BE2C (cell line): Measurements from ENCODE around the gene PCNX1.
A peak's percentile ranks its signal among the peaks of the same experiment; 100 is the strongest.
"Not testable (repeated sequence)": the region's sequence is repeated elsewhere in the genome, so short reads cannot be mapped to it uniquely, and the experiment has no call there.

Experiments used
- DNase-seq: peaks from one replicate; pipeline ENCODE4 v3.0.0-alpha.2; 2020
- H3K27me3 ChIP-seq: fragments of 250-450 bp; sonication (Bioruptor Pico); 2 replicates; pipeline ENCODE4 v1.5.1; 2020; ENCODE audit warnings: mild to moderate bottlenecking
- H3K36me3 ChIP-seq: fragments of 250-450 bp; sonication (Bioruptor Pico); 2 replicates; pipeline ENCODE4 v1.5.1; 2020; ENCODE audit warnings: mild to moderate bottlenecking
- H3K4me1 ChIP-seq: fragments of 250-450 bp; sonication (Bioruptor Pico); 2 replicates; pipeline ENCODE4 v1.5.1; 2020
- H3K4me3 ChIP-seq: 2 replicates; pipeline ENCODE4 v1.5.1; 2011; ENCODE audit warnings: low read depth, low read length
- H3K9me3 ChIP-seq: fragments of 250-450 bp; sonication (Bioruptor Pico); 2 replicates; pipeline ENCODE4 v1.5.1; 2020
- CTCF ChIP-seq: IDR thresholded peaks from 2 replicates; pipeline ENCODE4 v1.5.1; 2012; ENCODE audit warnings: mild to moderate bottlenecking, low read depth, low read length

PCNX1 gene

GRCh38 chr14:70872678-70873020 lies 34.6 kb upstream of the PCNX1 start:
- H3K36me3 ChIP-seq, result no peaks in the 10 kb centered on the region
- no peak for DNase-seq
- H3K9me3 ChIP-seq, result no peaks in the 10 kb centered on the region; the same call in none of the 2 replicates
- no peaks in the 10 kb centered on the region for H3K27me3 ChIP-seq
- H3K4me1 ChIP-seq, result no peaks in the 10 kb centered on the region
- no peak overlapping the region for H3K4me3 ChIP-seq
- TF ChIP-seq CTCF, result no peak

GRCh38 chr14:70873627-70874026 lies 33.6 kb upstream of the PCNX1 start:
- H3K9me3 ChIP-seq, result no peaks in the 10 kb centered on the region; the same call in 1 of the 2 replicates
- no peak for DNase-seq
- 0 out of 2 replicates have a peak, but pooled peaks have one; percentile 9 for TF ChIP-seq CTCF

GRCh38 chr14:70875811-70876460 lies 31.3 kb upstream of the PCNX1 start:
- DNase-seq, H3K4me1 ChIP-seq, H3K36me3 ChIP-seq, H3K9me3 ChIP-seq, H3K27me3 ChIP-seq, H3K4me3 ChIP-seq: not testable (repeated sequence)

More at GRCh38 chr14:70873627-70874026, 33.6 kb upstream of the PCNX1 start:
- H3K27me3 ChIP-seq, result no peaks in the 10 kb centered on the region
- H3K4me3 ChIP-seq, result no peak overlapping the region
- no peaks in the 10 kb centered on the region for H3K36me3 ChIP-seq
- H3K4me1 ChIP-seq, result no peaks in the 10 kb centered on the region

GRCh38 chr14:70879448-70879847 lies 27.8 kb upstream of the PCNX1 start:
- H3K9me3 ChIP-seq, result no peaks in the 10 kb centered on the region; the same call in none of the 2 replicates
- no peak for TF ChIP-seq CTCF
- H3K27me3 ChIP-seq, result no peaks in the 10 kb centered on the region
- DNase-seq, result no peak
- H3K4me1 ChIP-seq, result no peaks in the 10 kb centered on the region
- no peak overlapping the region for H3K4me3 ChIP-seq
- no peaks in the 10 kb centered on the region for H3K36me3 ChIP-seq

- not testable (repeated sequence) for H3K4me1 ChIP-seq
These were observed 26.4 kb upstream of the PCNX1 start for GRCh38 chr14:70880888-70881287.

GRCh38 chr14:70881549-70882177 lies 25.6 kb upstream of the PCNX1 start:
- peaks cover 2% of the 10 kb centered on the region; the same call in 1 of the 2 replicates for H3K4me1 ChIP-seq
- H3K36me3 ChIP-seq, result no peaks in the 10 kb centered on the region
- DNase-seq, result no peak
- H3K9me3 ChIP-seq, result no peaks in the 10 kb centered on the region; the same call in none of the 2 replicates
- TF ChIP-seq CTCF, result no peak
- H3K4me3 ChIP-seq, result no peak overlapping the region
- no peaks in the 10 kb centered on the region for H3K27me3 ChIP-seq

More at GRCh38 chr14:70880888-70881287, 26.4 kb upstream of the PCNX1 start:
- H3K36me3 ChIP-seq, H3K4me3 ChIP-seq, H3K27me3 ChIP-seq, H3K9me3 ChIP-seq, DNase-seq: not testable (repeated sequence)

- H3K4me3 ChIP-seq, result no peak overlapping the region
- DNase-seq, result no peak
- no peaks in the 10 kb centered on the region; the same call in 1 of the 2 replicates for H3K27me3 ChIP-seq
- H3K9me3 ChIP-seq, result no peaks in the 10 kb centered on the region; the same call in 1 of the 2 replicates
- TF ChIP-seq CTCF, result no peak
- H3K36me3 ChIP-seq, result no peaks in the 10 kb centered on the region
- peaks cover 2% of the 10 kb centered on the region; the same call in 1 of the 2 replicates for H3K4me1 ChIP-seq
These were observed 24.3 kb upstream of the PCNX1 start for GRCh38 chr14:70882776-70883492.
